ENCODE measurements around the gene WWOX. TPM values are rescaled to one million over a fixed set of nuclear protein-coding genes. Genes with fewer than 3 reads are reported as not detected.

The WWOX gene
- total and polyA plus RNA-seq, 3 donors from 2014 or later: 20.6 to 76.7 (median 64.1) TPM

- Histone ChIP-seq H3K4me1 (no peaks in the 10 kb centered on the region), H3K36me3 (ENCODE audit: low read depth, missing control alignments) (no peaks in the 10 kb centered on the region), H3K4me3 (no peak overlapping the region), H3K27me3 (no peaks in the 10 kb centered on the region), H3K27ac (no peak overlapping the region), H3K9me3 (no peaks in the 10 kb centered on the region)
- 89 to 95% methylated on average over 2 of the region's 2 CpGs for WGBS, 2 donors
- no peak for DNase-seq
- TF ChIP-seq, protein P1, sequence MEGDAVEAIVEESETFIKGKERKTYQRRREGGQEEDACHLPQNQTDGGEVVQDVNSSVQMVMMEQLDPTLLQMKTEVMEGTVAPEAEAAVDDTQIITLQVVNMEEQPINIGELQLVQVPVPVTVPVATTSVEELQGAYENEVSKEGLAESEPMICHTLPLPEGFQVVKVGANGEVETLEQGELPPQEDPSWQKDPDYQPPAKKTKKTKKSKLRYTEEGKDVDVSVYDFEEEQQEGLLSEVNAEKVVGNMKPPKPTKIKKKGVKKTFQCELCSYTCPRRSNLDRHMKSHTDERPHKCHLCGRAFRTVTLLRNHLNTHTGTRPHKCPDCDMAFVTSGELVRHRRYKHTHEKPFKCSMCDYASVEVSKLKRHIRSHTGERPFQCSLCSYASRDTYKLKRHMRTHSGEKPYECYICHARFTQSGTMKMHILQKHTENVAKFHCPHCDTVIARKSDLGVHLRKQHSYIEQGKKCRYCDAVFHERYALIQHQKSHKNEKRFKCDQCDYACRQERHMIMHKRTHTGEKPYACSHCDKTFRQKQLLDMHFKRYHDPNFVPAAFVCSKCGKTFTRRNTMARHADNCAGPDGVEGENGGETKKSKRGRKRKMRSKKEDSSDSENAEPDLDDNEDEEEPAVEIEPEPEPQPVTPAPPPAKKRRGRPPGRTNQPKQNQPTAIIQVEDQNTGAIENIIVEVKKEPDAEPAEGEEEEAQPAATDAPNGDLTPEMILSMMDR (IDR thresholded peaks at IDR 0.05): no peak
- TF ChIP-seq POLR2A (IDR thresholded peaks at IDR 0.05): no peak
- intact Hi-C loops (cut with DNase I; ENCODE audit: low total_unique reads): no loop called here
These were observed 863.0 kb downstream of the WWOX start for GRCh38 chr16:78962457-78962929.

GRCh38 chr16:78967948-78968347 lies 868.5 kb downstream of the WWOX start:
- no peaks in the 10 kb centered on the region for H3K27me3 ChIP-seq
- no peak overlapping the region for H3K27ac ChIP-seq
- H3K36me3 ChIP-seq (ENCODE audit: low read depth, missing control alignments): no peaks in the 10 kb centered on the region
- no peak for DNase-seq
- no peaks in the 10 kb centered on the region for H3K9me3 ChIP-seq
- H3K4me1 ChIP-seq: no peaks in the 10 kb centered on the region
- H3K4me3 ChIP-seq: no peak overlapping the region
- 77 to 83% methylated on average over 5 to 20 of the region's 20 CpGs for WGBS, 2 donors
- TF ChIP-seq, protein P1 (IDR thresholded peaks at IDR 0.05): no peak
- no peak for TF ChIP-seq POLR2A (IDR thresholded peaks at IDR 0.05)
- intact Hi-C loops (cut with DNase I; ENCODE audit: low total_unique reads): no loop called here

GRCh38 chr16:78969721-78970120 lies 870.3 kb downstream of the WWOX start:
- intact Hi-C loops (cut with DNase I; ENCODE audit: low total_unique reads): no loop called here
- no peak for DNase-seq
- WGBS, 2 donors: 42 to 55% methylated on average over 3 of the region's 3 CpGs
- Histone ChIP-seq H3K36me3 (ENCODE audit: low read depth, missing control alignments) (no peaks in the 10 kb centered on the region), H3K9me3 (no peaks in the 10 kb centered on the region), H3K4me1 (no peaks in the 10 kb centered on the region), H3K4me3 (no peak overlapping the region), H3K27ac (no peak overlapping the region), H3K27me3 (no peaks in the 10 kb centered on the region)
- no peak for TF ChIP-seq POLR2A (IDR thresholded peaks at IDR 0.05)
- TF ChIP-seq, protein P1 (IDR thresholded peaks at IDR 0.05): no peak

DNA sequence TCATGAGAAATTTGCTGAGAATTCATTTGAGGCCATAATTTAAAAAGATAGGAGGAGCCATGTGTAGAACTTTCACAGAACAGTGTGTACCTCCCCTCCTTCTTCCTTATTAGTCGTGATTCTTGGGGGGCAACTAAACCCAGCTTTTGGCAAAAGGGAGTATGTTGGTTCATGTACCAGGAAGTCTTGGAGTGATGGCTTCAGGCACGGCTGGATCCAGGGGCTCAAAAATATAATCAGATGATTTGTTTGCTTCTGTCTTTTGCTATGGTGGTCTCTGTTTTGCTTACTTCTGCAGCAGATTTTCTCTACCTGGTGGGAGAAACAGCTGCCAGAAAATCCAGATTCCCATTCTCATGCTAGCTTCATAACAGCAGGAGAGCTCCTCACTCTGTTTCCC lies 871.2 kb downstream of the WWOX start:
- DNase-seq: no peak
- H3K27ac ChIP-seq: no peak overlapping the region
- H3K36me3 ChIP-seq (ENCODE audit: low read depth, missing control alignments): no peaks in the 10 kb centered on the region
- no peaks in the 10 kb centered on the region for H3K27me3 ChIP-seq
- TF ChIP-seq, protein P1 (IDR thresholded peaks at IDR 0.05): no peak
- no peak for TF ChIP-seq POLR2A (IDR thresholded peaks at IDR 0.05)
- H3K4me3 ChIP-seq: no peak overlapping the region
- WGBS, 2 donors: 82 to 84% methylated on average over 2 of the region's 2 CpGs
- no peaks in the 10 kb centered on the region for H3K4me1 ChIP-seq
- H3K9me3 ChIP-seq: no peaks in the 10 kb centered on the region
- intact Hi-C loops (cut with DNase I; ENCODE audit: low total_unique reads): no loop called here

GRCh38 chr16:78972006-78972405 lies 872.6 kb downstream of the WWOX start:
- H3K9me3 ChIP-seq: no peaks in the 10 kb centered on the region
- no peaks in the 10 kb centered on the region for H3K36me3 ChIP-seq (ENCODE audit: low read depth, missing control alignments)
- DNase-seq: no peak
- 62 to 69% methylated on average over 10 of the region's 10 CpGs for WGBS, 2 donors
- intact Hi-C loops (cut with DNase I; ENCODE audit: low total_unique reads): no loop called here
- no peaks in the 10 kb centered on the region for H3K4me1 ChIP-seq
- H3K4me3 ChIP-seq: no peak overlapping the region
- no peak overlapping the region for H3K27ac ChIP-seq
- TF ChIP-seq, protein P1 (IDR thresholded peaks at IDR 0.05): no peak
- TF ChIP-seq POLR2A (IDR thresholded peaks at IDR 0.05): no peak
- H3K27me3 ChIP-seq: no peaks in the 10 kb centered on the region
